DMS 273 treated with DMSO at 0.1 percent for 48 hours (cell line): Measurements from ENCODE around the gene PHACTR3.
"Not testable (repeated sequence)": the region's sequence is repeated elsewhere in the genome, so short reads cannot be mapped to it uniquely, and the experiment has no call there.

Source experiments
- DNase-seq: peaks from one replicate; lab custom pipeline; 2025; lab: John Stamatoyannopoulos, UW

The PHACTR3 gene

DNA sequence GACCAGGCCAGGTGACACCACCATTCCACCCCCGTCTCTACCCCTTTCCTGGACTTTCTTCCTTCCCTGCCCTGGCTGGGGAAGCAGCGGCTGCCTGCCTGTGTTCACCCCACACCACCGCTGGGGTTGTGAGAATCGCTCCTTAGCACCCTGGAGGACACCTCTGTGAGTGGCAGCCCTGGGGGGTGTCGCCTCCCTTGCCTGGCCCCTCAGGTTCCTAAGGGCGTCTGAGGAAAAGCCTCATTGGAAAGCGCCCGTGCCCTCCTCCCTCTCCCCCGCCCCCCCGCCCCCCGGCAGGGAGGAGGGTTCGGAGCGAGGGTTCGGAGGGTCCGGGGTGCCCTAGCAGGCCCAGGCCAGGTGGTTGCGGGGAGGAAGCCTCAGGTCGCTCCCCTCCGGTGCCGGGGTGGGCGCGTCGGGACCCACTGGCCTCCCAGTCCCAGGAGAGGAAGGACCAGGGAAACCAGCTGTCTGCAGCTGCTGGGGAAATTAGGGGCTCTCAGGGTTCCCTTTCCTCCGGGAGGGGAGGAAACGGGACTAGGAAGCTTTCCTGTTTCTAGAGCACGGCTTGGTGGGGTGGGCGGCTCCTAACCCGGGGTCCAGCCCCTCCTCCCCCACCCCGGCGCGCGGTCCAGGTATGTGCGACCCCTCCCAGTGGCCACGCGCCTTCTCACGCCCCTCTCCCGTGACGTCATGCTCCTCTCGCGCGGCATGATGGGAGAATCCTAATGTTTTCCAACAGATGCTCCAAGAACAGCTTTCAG, at the start of gene PHACTR3:
Gene PHACTR3 (plus strand): TSS at position 760 of the 761 bp plus-strand sequence. CDS start 475 bp downstream, outside the sequence.
- DNase-seq = no peak

DNA sequence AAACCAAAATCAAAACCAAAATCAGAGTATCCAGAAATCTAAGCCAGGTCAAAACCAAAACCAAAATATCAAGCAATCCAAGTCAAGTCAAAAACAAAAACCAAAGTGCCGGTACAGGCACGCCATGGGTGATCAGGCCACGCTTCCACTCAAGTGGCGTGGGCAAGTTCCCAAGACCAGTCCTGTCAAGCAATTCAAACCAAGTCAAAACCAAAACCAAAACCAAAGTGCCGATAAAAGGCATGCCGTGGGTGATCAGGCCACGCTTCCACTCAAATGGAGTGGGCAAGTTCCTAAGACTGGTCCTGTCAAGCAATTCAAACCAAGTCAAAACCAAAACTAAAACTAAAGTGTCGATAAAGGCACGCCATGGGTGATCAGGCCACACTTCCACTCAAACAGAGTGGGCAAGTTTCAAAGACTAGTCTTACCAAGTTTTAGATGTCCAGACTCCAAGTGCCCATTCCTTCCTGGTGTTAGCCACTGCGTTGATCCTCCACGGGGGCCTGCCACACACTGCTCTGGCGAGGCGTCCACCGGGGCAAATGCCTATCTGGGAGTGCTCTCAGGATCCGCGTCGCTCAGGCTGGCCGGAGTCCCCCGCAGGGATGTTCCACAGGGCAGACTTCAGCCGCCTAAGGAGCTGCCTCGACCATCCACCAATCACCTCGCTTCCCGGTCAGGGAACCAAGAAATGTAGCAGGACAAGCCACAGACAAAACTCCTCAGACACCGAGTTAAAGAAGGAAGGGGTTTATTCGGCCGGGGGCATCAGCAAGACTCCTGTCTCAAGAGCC, 46.4 kb upstream of the PHACTR3 start:
- DNase-seq = not testable (repeated sequence)

DNA sequence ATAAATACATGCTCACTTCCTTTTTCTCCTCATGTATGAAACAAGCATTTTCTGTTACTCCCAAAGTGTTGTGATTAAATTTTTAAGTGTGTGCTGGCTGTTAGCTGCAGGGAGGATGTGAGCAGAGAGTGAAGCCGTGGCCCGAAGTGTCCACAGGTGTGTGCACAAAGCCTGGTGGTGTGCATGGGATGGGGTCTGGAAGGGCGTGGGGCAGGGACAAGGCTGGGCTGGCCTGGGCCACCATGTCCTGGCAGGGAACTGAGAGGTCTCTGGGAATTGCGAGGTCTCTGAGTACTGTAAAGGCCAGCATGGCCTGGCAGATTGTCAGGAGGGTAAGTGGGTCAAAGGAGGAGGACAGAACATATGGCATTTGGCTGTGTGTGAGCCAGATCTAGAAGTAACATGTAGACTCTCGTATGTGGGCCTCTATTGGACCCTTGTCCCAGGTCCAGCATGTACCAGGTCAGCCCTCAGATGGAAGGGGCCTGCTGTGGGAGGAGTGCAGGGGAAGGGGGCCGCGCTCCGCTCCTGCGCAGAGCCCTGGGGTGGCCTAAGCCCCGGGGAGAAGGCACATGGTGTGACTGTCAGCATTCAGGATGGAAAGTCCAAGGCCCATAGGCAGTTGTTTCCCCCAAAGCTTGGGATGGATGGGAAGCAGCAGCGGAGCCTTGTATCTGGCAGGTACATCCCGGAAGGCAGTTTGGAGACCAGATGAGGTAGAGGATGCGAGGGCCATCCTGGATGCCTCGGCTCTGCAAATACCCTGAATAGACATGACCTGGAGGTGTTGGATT, 45.1 kb upstream of the PHACTR3 start:
- DNase-seq = no peak

DNA sequence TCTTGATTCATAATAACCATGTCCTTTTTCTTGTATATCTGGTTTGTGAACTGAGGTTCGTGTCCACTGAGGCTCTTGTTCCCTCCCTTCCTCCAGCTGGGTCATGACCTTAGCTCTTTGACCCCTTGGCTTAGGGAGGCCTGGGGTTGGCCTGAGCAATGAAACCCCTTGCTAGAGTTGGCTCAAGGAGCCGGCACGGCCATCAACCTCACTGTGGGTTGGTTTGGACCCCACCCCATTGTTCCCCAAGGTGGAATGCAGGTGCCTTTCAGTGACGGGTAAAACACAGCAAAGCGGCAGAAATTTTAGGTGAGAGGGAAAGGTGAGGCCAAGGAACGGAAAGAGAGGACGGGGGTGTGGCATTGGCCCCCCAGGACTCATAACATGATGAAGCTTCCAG, 44.5 kb upstream of the PHACTR3 start:
- DNase-seq = no peak

DNA sequence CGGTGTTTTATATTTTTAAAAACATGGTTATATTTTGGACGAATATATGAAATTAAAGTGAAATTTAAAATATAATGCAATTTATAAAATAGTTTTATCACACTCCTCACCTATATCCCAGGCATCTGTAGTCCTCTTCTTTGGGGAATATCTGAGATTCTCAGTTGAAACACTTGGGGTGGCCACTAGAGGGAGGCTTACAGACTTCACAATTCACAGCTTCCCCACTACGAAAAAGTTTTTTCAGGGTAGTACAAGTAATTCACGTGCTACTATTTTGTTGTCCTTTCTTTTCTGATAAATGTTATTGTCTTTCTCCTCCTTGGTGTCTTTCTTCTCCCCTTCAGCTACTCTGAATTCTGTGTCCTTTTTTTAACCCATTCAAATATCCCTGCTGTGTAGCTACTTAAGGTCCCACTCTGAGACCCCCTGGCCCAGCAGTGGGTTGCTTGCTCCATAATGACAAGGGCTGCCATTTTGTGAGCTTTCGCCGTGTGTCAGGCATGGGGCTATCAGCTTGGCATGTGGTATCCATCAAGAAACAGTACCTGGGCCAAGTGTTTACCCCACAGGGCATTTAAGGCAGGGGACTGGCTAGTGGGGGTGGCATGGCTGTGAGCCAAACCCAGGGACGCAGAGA, 43.6 kb upstream of the PHACTR3 start:
- no peak for DNase-seq

DNA sequence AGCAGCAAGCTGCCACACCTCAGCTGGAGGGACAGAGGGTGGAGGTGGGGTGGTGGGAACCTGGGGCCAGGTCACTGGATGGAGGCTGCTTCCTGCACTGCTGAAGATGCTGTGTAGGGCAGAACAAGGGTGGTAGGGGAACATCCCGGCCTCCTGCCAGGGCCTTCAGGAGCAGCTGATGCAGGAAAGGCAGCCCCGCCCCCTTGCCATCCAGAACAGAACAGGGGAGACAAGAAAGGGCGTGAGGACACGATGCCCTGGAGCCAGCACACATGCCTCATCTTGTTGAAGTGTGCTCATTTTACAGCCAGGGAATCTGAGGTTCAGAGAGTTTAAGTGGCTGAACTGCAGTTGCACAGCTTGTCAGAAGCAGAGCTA, 43.1 kb upstream of the PHACTR3 start:
- no peak for DNase-seq

DNA sequence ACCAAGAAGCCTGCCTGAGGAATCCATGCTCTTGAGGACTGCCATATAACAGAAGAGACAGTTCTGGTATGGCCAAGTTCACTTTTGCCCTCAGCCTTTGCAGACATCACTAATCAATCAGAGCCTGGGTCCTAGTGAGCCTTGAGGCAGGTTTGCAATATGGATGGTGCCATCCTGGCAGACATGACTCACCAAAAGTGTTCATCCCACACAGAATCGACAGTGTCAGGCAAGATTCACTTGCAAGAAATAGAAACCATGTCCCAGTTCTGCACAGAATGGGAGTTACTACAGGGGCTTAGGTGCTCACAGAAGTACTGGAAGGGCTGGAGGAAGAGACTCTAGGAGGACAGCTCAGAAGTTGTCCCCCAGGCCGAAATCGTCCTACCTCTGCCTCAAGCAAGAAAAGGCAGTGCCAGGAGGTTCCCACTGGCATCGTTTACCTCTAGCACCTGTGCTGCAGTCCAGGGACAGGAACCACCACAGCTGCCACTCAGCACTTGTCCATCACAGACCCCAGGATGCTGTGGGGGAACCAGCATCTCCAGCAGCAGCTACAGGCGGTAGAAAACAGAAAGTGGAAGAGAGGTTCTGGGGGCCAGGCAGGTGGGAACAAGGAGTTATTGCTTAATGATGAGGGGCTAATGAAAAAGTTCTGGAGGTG, 42.6 kb upstream of the PHACTR3 start:
- DNase-seq = no peak

DNA sequence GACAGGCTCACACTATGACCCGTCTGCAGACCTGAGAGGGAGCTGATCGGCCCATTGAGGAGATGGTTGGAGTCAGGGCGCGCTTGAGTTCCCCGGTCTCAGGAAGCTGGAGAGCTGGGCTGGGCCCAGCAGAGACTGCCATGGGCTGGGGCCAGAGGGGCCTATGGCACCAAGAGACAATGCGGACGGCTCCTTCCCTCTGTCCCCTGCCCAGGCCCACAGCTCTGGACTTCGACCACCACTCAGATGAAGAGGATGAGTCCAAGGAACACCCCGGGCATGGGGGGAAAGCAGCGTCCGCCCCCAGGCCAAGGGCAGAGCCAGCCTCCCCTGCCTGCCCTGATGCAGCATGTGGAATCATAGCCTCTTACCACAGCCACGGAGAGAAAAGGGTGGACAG, 40.2 kb upstream of the PHACTR3 start:
- DNase-seq = no peak

DNA sequence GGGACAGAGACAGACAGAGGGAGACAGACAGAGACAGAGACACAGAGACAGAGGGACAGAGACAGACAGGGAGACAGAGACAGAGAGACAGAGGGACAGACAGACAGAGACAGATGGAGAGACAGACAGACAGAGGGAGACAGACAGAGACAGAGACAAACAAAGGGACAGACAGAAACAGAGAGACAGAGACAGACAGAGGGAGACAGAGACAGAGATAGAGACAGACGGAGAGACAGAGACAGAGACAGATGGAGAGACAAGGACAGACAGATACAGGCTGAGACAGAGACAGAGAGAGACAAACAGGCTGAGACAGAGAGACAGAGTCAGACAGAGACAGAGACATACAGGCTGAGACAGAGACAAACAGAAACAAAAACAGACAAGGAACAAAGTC, 39.4 kb upstream of the PHACTR3 start:
- no peak for DNase-seq

DNA sequence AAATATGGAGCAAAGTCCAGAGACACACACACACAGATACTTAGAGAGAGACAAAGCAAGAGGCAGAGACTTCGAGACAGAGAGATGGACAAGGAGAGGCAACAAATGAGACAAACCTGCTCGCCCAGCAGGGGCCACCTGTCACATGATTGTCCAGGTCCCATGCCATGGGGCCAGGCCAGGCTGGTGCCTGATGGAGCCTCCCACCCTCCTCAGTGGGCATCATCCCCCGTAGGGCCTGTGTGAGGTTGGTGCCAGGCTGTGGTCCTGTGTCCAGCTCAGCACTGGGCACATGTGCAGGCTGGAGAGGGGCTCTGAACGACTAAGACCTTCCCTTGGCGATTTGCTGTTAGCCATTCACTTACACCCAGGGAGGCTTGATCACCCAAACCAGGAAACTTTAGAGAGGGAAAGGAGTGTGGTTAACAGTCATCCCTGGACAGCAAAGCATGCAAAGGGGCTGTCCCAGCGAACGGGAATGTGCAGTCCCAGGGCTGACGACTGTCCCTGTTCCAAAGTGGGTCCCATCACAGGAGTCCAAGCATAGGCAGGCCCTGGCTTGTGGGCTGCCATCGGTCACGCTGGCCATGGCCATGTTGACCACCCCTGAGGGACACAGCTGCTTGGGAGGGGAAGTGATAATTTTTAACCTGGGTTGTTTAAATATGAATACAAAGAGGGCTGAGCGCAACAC, 38.4 kb upstream of the PHACTR3 start:
- no peak for DNase-seq

DNA sequence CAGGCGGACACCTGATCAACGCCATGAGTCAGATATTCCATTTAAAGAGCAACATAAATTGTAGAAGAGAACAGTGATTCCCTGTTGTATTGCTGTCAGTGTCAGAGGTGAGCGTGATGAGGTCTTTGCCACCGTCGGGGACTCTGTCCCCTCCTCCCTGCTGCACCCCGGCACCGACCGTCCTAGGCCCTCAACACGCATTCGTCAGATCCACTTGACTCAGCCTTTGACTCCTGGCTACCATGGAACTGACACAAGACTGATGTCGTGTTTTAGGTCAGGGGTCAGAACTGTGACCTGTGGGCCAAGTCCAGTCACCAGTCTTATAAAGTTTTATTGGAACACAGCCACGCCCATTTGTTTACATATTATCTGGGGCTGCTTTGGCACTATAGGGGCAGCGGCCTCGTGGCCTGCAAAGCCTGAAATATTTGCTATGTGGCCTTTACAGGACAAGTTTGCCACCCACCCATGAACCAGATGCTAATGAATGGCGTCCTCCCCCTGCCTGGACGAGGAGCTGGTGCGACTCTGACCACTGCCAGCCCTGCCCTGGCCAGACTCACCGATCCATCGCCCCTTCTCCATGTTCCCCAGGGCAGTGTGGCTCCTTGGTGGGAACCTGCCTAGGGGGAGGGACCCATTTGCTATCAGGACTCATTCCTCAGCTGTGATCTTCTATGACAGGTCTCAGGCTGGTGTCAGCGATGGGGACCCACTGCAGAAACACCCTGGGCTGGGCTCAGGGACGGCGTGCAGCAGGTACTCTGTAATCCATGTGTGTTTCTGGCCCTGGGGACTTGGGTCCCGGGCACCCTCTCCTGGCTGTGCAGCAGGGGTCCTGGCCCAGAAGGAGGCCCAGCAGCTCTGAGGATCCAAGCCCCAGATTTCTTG, 37.5 kb upstream of the PHACTR3 start:
- DNase-seq = no peak

DNA sequence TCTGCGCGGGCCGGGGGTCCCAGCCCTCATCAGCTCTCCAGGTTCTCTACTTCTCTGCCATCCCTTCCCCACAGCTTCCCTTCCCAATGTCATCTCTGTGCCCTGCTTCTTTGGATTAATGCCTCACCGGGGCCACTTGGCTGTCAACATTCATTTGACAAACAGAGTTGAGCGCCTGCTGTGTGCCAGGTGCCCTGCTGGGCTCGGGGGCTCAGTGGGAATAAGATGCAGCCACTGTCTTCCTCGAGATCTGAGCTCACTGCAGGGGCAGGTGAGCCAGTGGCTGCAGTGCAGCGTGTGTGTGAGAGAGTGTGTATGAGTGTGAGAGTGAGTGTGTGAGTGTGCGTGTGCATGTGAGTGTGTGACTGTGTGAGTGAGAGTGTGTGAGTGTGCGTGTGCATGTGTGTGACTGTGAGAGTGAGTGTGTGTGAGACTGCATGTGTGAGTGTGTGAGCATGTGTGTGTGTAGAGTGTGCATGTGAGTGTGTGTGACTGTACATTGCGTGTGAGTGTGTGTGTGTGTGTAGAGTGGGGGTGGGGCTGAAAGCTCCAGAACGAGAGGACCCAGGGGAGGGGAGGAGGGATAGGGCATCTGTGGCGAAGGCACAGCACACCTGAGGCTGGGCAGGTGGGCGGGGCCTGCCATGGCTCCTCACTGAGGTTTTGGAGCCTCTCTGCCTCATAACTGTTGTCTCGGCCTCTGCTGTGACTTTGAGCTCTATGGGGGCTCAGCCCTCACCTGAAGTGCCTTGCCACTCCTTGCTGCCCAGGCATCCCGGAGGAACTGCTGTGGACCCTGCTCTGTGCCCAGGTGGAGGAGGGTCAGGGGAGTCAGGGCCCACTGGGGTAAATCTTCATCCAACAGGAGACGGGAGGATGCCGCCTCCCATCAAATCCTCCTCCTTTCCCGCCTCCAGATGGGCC, 36.5 kb upstream of the PHACTR3 start:
- no peak for DNase-seq

DNA sequence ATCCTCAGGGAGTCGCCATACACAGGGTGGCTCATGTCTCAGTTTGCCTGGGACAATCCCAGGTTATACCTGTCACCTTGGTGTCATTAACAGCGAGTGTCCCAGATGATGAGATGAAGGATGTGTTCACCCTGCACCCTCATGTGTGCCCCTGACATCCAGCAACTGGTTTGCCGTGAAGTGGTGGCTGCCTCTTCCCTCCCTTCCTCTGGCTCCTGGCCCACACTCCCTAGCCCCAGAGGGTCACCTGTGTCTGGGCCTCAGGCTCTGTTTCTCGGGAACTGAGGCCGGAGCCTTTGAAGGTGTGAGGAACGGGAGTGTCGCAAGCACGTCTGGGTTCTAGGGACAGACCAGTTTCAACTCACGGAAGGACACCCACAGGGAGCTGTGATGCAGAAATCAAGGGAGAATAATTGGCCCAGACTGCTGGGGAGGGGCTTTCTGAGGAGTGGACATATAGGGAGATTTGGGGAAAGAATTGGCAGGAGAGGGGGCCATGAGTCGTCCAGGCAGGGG, 35.8 kb upstream of the PHACTR3 start:
- DNase-seq = no peak

DNA sequence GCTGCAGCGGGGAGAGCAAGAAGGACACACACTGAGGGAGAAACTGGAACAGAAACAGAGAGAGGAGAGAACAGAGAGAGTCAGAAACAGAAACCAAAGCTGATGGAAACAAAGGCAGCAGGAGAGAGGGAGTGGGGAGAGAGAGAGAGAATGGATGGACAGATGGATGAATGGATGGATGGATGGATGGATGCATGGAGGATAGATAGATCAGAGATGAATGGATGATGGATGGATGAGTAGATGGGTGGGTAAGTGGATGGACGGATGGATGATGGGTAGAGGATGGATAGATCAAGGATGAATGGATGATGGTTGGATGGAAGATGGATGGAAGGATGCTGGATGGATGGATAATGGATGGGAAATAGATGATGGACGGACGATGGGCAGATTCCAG, 35.0 kb upstream of the PHACTR3 start:
- DNase-seq = no peak

DNA sequence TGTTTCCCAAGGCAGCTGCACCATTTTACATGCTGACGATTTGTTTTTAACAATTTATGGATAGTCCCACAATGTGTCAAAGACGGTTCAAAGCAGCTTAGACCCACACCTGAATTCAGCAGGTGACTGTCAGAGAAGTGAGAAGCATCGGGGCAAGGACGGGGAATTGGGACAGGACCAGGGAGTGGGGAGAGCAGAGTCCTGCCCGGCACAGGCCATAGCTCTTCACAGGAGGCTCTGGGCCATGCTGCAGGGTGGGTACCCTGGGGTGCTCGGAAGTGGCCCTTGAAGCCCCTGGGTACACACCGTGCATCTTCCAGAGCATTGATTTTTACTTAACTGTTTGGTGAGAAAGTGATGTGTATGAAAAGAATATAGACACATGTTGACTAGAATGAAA, 33.2 kb upstream of the PHACTR3 start:
- no peak for DNase-seq

DNA sequence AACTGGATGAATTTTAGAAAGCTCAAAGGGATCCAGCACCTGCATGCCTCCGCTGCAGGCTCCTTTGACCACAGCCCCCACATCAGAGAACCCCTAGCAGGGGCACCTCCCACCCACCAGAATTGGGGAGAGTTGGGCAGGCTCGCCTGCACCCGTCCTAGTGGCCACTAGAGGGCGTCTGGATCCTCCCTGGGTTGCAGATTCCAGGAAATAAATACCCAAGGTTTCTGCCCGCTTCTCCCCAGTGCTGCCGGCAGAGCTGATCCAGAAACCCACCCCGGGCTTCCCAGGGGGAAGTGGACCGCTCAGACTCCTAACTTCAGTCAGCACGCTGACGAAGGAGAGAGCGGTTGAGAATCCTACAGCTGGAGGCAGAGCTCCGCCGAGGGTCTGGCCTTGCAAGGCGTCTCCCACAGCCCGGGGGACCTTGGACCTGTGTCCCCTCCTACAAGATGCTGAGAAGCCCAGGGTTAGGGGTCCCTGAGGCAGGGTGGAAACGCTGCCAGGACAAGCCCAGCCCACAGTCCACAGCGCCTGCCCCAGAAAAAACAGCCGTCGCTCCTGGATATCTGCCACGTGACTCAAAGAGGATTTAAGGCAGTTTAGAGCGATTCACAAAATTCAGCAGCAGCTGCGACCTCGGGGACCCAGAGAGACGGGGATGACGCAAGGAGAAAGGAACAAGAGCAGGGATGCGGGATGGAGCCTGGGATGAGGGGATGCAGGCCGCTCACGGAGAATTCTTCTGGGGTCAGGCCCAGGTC, 32.6 kb upstream of the PHACTR3 start:
- DNase-seq = peak; percentile 5

DNA sequence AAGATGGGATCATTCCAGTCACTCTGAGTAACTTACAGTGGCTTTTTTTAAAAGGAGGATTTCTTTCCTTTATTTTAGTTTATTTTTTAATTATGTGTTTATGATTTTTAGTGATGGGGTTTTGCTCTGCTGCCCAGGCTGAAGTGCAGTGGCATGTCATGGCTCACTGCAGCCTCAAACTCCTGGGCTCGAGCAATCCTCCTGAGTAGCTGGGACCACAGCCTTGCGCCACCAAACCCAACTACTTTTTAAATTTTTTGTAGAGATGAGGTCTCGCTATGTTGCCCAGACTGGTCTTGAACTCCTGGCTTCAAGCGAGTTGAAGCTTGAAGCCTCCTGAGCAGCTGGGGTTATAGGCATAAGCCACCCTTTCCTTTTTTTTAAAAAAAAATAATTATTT, 31.8 kb upstream of the PHACTR3 start:
- DNase-seq = no peak

DNA sequence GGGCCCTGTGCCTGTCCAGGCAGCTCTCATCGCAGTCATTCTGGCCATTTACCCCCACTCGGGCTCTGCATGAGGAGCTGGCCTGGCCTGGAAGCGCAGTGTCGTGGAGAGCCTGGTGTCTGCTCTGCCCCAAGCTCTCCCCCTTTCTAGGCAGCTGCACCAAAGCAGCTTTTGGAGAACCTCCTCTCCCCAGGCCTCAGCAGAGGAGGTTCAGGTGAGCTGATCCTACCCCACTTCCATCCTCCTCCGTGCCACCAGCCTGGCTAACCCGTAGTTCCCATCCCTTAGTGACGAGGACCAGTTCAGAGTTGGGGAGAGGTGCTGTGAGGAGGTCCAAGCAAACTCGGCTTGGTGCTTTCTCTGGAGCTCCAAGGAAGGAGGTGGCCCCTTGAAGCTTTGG, 30.5 kb upstream of the PHACTR3 start:
- no peak for DNase-seq
